Measurements from ENCODE around the gene PARK7.

DNA sequence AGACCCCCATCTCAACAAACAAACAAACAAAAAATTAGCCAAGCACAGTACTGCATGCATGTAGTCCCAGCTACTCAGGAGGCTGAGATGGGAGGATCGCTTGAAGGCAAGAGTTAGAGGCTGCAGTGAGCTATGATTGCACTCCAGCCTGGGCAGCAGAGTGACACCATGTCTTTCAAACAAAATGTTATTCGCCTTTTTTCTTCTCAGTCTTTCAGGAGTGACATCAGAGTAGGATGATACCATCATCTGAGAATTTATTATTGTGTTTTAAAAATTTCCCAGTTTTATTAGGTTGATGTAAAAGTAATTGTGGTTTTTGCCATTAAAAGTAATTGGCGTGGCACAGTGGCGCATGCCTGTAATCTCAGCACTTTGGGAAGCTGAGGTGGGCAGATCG is 10.8 kb downstream of the PARK7 start:
- TF ChIP-seq CTCF (IDR thresholded peaks at IDR 0.05) = no peak
- no peak for TF ChIP-seq POLR2AphosphoS5 (IDR thresholded peaks at IDR 0.05)

All from sigmoid colon (tissue), 4 donors.